ENCODE measurements around the gene CDH5. TPM values are rescaled to one million over a fixed set of nuclear protein-coding genes. Genes with fewer than 3 reads are reported as not detected.

Gene CDH5
- total RNA-seq, 1 donor from 2014 or later = 38.3 TPM

GRCh38 chr16:66420396-66420795 lies 53.9 kb downstream of the CDH5 start:
- no peaks in the 10 kb centered on the region for H3K27me3 ChIP-seq
- intact Hi-C loops (cut with DNase I) = no loop called here
- no peaks in the 10 kb centered on the region for H3K36me3 ChIP-seq
- H3K9me3 ChIP-seq = no peaks in the 10 kb centered on the region
- H3K4me3 ChIP-seq = no peak overlapping the region
- TF ChIP-seq POLR2A (IDR thresholded peaks at IDR 0.05) = no peak
- H3K4me1 ChIP-seq = no peaks in the 10 kb centered on the region
- no peak for DNase-seq (ENCODE audit: extremely low spot score in 2 of 2)
- H3K27ac ChIP-seq = no peak overlapping the region

GRCh38 chr16:66421891-66422290 lies 55.4 kb downstream of the CDH5 start:
- H3K4me1 ChIP-seq = peaks cover 9% of the 10 kb centered on the region
- H3K9me3 ChIP-seq = no peaks in the 10 kb centered on the region
- TF ChIP-seq CTCF (IDR thresholded peaks at IDR 0.05) (no peak), POLR2A (IDR thresholded peaks at IDR 0.05) (no peak), POLR2AphosphoS5 (IDR thresholded peaks at IDR 0.05; ENCODE audit: insufficient read depth in 1 of 2, low read depth in 1 of 2) (no peak)
- intact Hi-C loops (cut with DNase I) = no loop called here
- DNase-seq (ENCODE audit: extremely low spot score in 2 of 2) = no peak
- no peak overlapping the region for H3K27ac ChIP-seq
- H3K4me3 ChIP-seq = no peak overlapping the region
- no peaks in the 10 kb centered on the region for H3K27me3 ChIP-seq
- no peaks in the 10 kb centered on the region for H3K36me3 ChIP-seq

GRCh38 chr16:66422366-66422765 lies 55.9 kb downstream of the CDH5 start:
- H3K4me3 ChIP-seq = no peak overlapping the region
- H3K36me3 ChIP-seq = no peaks in the 10 kb centered on the region
- TF ChIP-seq POLR2AphosphoS5 (IDR thresholded peaks at IDR 0.05; ENCODE audit: insufficient read depth in 1 of 2, low read depth in 1 of 2) (no peak), POLR2A (IDR thresholded peaks at IDR 0.05) (no peak), CTCF (IDR thresholded peaks at IDR 0.05) (no peak)
- no peaks in the 10 kb centered on the region for H3K27me3 ChIP-seq
- no peak overlapping the region for H3K27ac ChIP-seq
- intact Hi-C loops (cut with DNase I) = no loop called here
- H3K9me3 ChIP-seq = no peaks in the 10 kb centered on the region
- peaks cover 9% of the 10 kb centered on the region for H3K4me1 ChIP-seq
- DNase-seq (ENCODE audit: extremely low spot score in 2 of 2) = no peak

- H3K4me3 ChIP-seq = no peak overlapping the region
- H3K27me3 ChIP-seq = no peaks in the 10 kb centered on the region
- intact Hi-C loops (cut with DNase I) = no loop called here
- H3K36me3 ChIP-seq = no peaks in the 10 kb centered on the region
- H3K27ac ChIP-seq = no peak overlapping the region
- no peak for DNase-seq (ENCODE audit: extremely low spot score in 2 of 2)
- no peak for TF ChIP-seq POLR2A (IDR thresholded peaks at IDR 0.05)
- TF ChIP-seq POLR2AphosphoS5 (IDR thresholded peaks at IDR 0.05; ENCODE audit: insufficient read depth in 1 of 2, low read depth in 1 of 2) = no peak
- TF ChIP-seq CTCF (IDR thresholded peaks at IDR 0.05) = no peak
- H3K9me3 ChIP-seq = no peaks in the 10 kb centered on the region
- H3K4me1 ChIP-seq = peaks cover 17% of the 10 kb centered on the region
Measured at GRCh38 chr16:66423177-66423576, 56.7 kb downstream of the CDH5 start.

GRCh38 chr16:66425651-66426050 lies 59.2 kb downstream of the CDH5 start:
- TF ChIP-seq POLR2A (IDR thresholded peaks at IDR 0.05) = no peak
- TF ChIP-seq POLR2AphosphoS5 (IDR thresholded peaks at IDR 0.05; ENCODE audit: insufficient read depth in 1 of 2, low read depth in 1 of 2) = no peak
- no peak for TF ChIP-seq CTCF (IDR thresholded peaks at IDR 0.05)
- peaks cover 23% of the 10 kb centered on the region for H3K4me1 ChIP-seq
- no peaks in the 10 kb centered on the region for H3K9me3 ChIP-seq
- intact Hi-C loops (cut with DNase I) = no loop called here
- H3K27ac ChIP-seq = no peak overlapping the region
- H3K36me3 ChIP-seq = no peaks in the 10 kb centered on the region
- no peaks in the 10 kb centered on the region for H3K27me3 ChIP-seq
- no peak overlapping the region for H3K4me3 ChIP-seq
- DNase-seq (ENCODE audit: extremely low spot score in 2 of 2) = no peak

All from vagina (tissue), 2 donors.